H1 (cell line): ENCODE results near the gene PHACTR1. TPM values are rescaled to one million over a fixed set of nuclear protein-coding genes. Genes with fewer than 3 reads are reported as not detected.

Experiments
- CTCF ChIA-PET: fragments of 300-600 bp; sonication (Branson Sonifier 250); formaldehyde crosslinking; loops from one replicate; lab custom pipeline; 2021; ENCODE audit not compliant: partially characterized antibody; lab: Charles Lee
- POLR2A ChIA-PET: fragments of 300-600 bp; sonication (Branson Sonifier 250); formaldehyde crosslinking; loops from one replicate; lab custom pipeline; 2021; ENCODE audit warnings: inconsistent platforms; ENCODE audit not compliant: partially characterized antibody; lab: Charles Lee
- DNase-seq, 2 experiments: peaks; one replicate each; pipeline versions ENCODE4 v3.0.0 to v3.0.0-alpha.2; 2010 to 2022; ENCODE audit warnings: low spot score in 2 of 2, low read depth in 1 of 2, mixed read lengths in 1 of 2
- FAIRE-seq: peaks from 2 replicates; lab custom pipeline; 2011; peaks lifted over from hg19 to GRCh38; lab: Jason Lieb, UNC
- H2AFZ ChIP-seq: 2 replicates; pipeline ENCODE4 v1.8.1; 2012; ENCODE audit warnings: low read length, inconsistent platforms
- H2AK5ac ChIP-seq: 2 replicates; pipeline ENCODE4 v1.6.1; 2013; ENCODE audit warnings: low read depth, low read length
- H2BK120ac ChIP-seq: replicated peaks from 2 replicates; pipeline ENCODE3; 2013; ENCODE audit warnings: low read depth, low read length, inconsistent platforms
- H2BK12ac ChIP-seq: 2 replicates; pipeline ENCODE4 v1.6.1; 2013; ENCODE audit warnings: low read depth, low read length
- H2BK15ac ChIP-seq: 2 replicates; pipeline ENCODE4 v1.6.1; 2013; ENCODE audit warnings: low read length
- H2BK20ac ChIP-seq: 2 replicates; pipeline ENCODE4 v1.6.1; 2013; ENCODE audit warnings: low read length
- H2BK5ac ChIP-seq: 2 replicates; pipeline ENCODE4 v1.6.1; 2013; ENCODE audit warnings: low read depth, low read length
- H3K14ac ChIP-seq: 2 replicates; pipeline ENCODE4 v1.6.1; 2013; ENCODE audit warnings: inconsistent platforms; ENCODE audit not compliant: insufficient read length
- H3K18ac ChIP-seq: 2 replicates; pipeline ENCODE4 v1.6.1; 2013; ENCODE audit warnings: low read length; ENCODE audit errors: extremely low read depth
- H3K23ac ChIP-seq: 2 replicates; pipeline ENCODE4 v1.6.1; 2013; ENCODE audit warnings: inconsistent platforms; ENCODE audit not compliant: insufficient read length
- H3K23me2 ChIP-seq: 2 replicates; pipeline ENCODE4 v1.6.1; 2013; ENCODE audit warnings: low read depth, low read length
- H3K27ac ChIP-seq: 2 replicates; pipeline ENCODE4 v1.6.1; 2011; ENCODE audit warnings: low read depth, low read length, inconsistent platforms
- H3K27me3 ChIP-seq, 4 experiments: replicated peaks in 1 of 4; 1 replicate in 1 of 4; 2 replicates in 3 of 4; pipeline versions ENCODE4 v1.6.1 to v1.8.1; 2011 to 2013; ENCODE audit warnings: low read length in 3 of 4, mild to moderate bottlenecking in 3 of 4, inconsistent platforms in 2 of 4, mixed read lengths in 2 of 4, moderate library complexity in 1 of 4; ENCODE audit not compliant: control insufficient read depth in 3 of 4, insufficient read depth in 3 of 4; ENCODE audit errors: extremely low read depth in 1 of 4
- H3K36me3 ChIP-seq, 4 experiments: 2 replicates each; pipeline versions ENCODE4 v1.6.1 to v1.8.1; 2011 to 2013; ENCODE audit warnings: mild to moderate bottlenecking in 4 of 4, low read length in 3 of 4, moderate library complexity in 2 of 4, control low read depth in 1 of 4, inconsistent platforms in 1 of 4; ENCODE audit not compliant: insufficient read depth in 4 of 4, control insufficient read depth in 2 of 4
- H3K4ac ChIP-seq: replicated peaks from 2 replicates; pipeline ENCODE3; 2013; ENCODE audit warnings: low read length, low read depth, mixed read lengths, inconsistent platforms; ENCODE audit not compliant: insufficient read length
- H3K4me1 ChIP-seq, 4 experiments: replicated peaks in 1 of 4; 1 replicate in 1 of 4; 2 replicates in 3 of 4; pipeline versions ENCODE4 v1.6.1 to v1.8.1; 2011 to 2013; ENCODE audit warnings: low read length in 3 of 4, inconsistent platforms in 2 of 4, mixed read lengths in 1 of 4; ENCODE audit not compliant: insufficient read depth in 4 of 4, control insufficient read depth in 3 of 4
- H3K4me2 ChIP-seq, 2 experiments: 2 replicates each; pipeline versions ENCODE4 v1.6.1 to v1.8.1; 2011 to 2013; ENCODE audit warnings: low read depth in 2 of 2, low read length in 2 of 2, control low read depth in 1 of 2, inconsistent platforms in 1 of 2, mild to moderate bottlenecking in 1 of 2; ENCODE audit not compliant: insufficient read depth in 1 of 2
- H3K4me3 ChIP-seq, 4 experiments: fragments of 200-600, 300-600 bp in 1 of 4; sonication (generic), shearing (Covaris generic), sonication (Bioruptor Twin) in 1 of 4; 2 replicates each; pipeline versions ENCODE4 v1.5.1 to v1.8.1; 2011 to 2016; ENCODE audit warnings: low read length in 4 of 4, low read depth in 3 of 4, control low read depth in 2 of 4, inconsistent platforms in 2 of 4, mild to moderate bottlenecking in 2 of 4, mixed read lengths in 1 of 4, moderate library complexity in 1 of 4; ENCODE audit not compliant: insufficient read depth in 2 of 4; ENCODE audit errors: extremely low read depth in 1 of 4
- H3K56ac ChIP-seq: replicated peaks from 2 replicates; pipeline ENCODE3; 2013; ENCODE audit warnings: low read depth, mild to moderate bottlenecking, mixed read lengths, low read length, inconsistent platforms; ENCODE audit not compliant: insufficient read length
- H3K79me1 ChIP-seq: 2 replicates; pipeline ENCODE4 v1.6.1; 2013; ENCODE audit warnings: low read depth, low read length, control low read depth
- H3K79me2 ChIP-seq, 2 experiments: 2 replicates each; pipeline versions ENCODE4 v1.6.1 to v1.8.1; 2012 to 2013; ENCODE audit warnings: low read length in 2 of 2, mild to moderate bottlenecking in 2 of 2, inconsistent platforms in 1 of 2; ENCODE audit not compliant: insufficient read depth in 2 of 2, control insufficient read depth in 1 of 2
- H3K9ac ChIP-seq, 4 experiments: replicated peaks in 1 of 4; 1 replicate in 1 of 4; 2 replicates in 3 of 4; pipeline versions ENCODE4 v1.6.1 to v1.8.1; 2011 to 2013; ENCODE audit warnings: low read depth in 3 of 4, low read length in 3 of 4, control low read depth in 2 of 4, mild to moderate bottlenecking in 2 of 4, moderate library complexity in 2 of 4, inconsistent platforms in 1 of 4; ENCODE audit errors: extremely low read depth in 1 of 4
- H3K9me3 ChIP-seq, 2 experiments: 2 replicates each; pipeline versions ENCODE4 v1.6.1 to v1.8.1; 2012 to 2013; ENCODE audit warnings: mild to moderate bottlenecking in 2 of 2, moderate library complexity in 2 of 2, control low read depth in 1 of 2, inconsistent platforms in 1 of 2, low read depth in 1 of 2, low read length in 1 of 2, mixed read lengths in 1 of 2; ENCODE audit not compliant: insufficient read depth in 2 of 2
- H4K20me1 ChIP-seq, 2 experiments: replicated peaks in 1 of 2; 2 replicates each; pipeline versions ENCODE3 to v1.8.1; 2011 to 2013; ENCODE audit warnings: inconsistent platforms in 2 of 2, low read length in 2 of 2, mild to moderate bottlenecking in 1 of 2; ENCODE audit not compliant: insufficient read depth in 2 of 2, control insufficient read depth in 1 of 2
- H4K5ac ChIP-seq: 2 replicates; pipeline ENCODE4 v1.6.1; 2013; ENCODE audit warnings: low read length, low read depth, mixed read lengths, inconsistent platforms; ENCODE audit not compliant: insufficient read length
- H4K8ac ChIP-seq: 2 replicates; pipeline ENCODE4 v1.8.0; 2013; ENCODE audit warnings: mild to moderate bottlenecking, moderate library complexity, low read length, inconsistent platforms; ENCODE audit not compliant: insufficient read depth; ENCODE audit errors: extremely low read depth
- H4K91ac ChIP-seq: replicated peaks from 2 replicates; pipeline ENCODE3; 2013; ENCODE audit warnings: low read length, mixed read lengths, inconsistent platforms; ENCODE audit not compliant: insufficient read length
- BACH1 ChIP-seq: IDR thresholded peaks from 2 replicates; pipeline ENCODE4 v1.6.1; 2012; ENCODE audit warnings: low read length, improper control_type of control experiment
- CBX5 ChIP-seq: fragments of 300-800, 300-1000 bp; sonication (generic); IDR thresholded peaks from 2 replicates; pipeline ENCODE4 v1.7.1; 2016; ENCODE audit warnings: antibody characterized with exemption, low read length, low read depth
- CREB1 ChIP-seq: IDR thresholded peaks from 2 replicates; pipeline ENCODE4 v1.6.1; 2012; ENCODE audit warnings: inconsistent platforms
- CTBP2 ChIP-seq: IDR thresholded peaks from 2 replicates; pipeline ENCODE4 v1.7.0; 2011; ENCODE audit warnings: borderline replicate concordance, mild to moderate bottlenecking, moderate library complexity, mixed read lengths, low read length; ENCODE audit not compliant: insufficient read depth, insufficient read length
- EZH2 ChIP-seq: fragments of 200-600 bp; sonication (generic); IDR thresholded peaks from 2 replicates; pipeline ENCODE4 v1.7.1; 2012; ENCODE audit warnings: low read depth, mild to moderate bottlenecking, moderate library complexity, low read length, inconsistent platforms; ENCODE audit not compliant: severe bottlenecking
- HDAC2 ChIP-seq, 2 experiments: fragments of 300-600 bp in 1 of 2; sonication (generic) in 1 of 2; IDR thresholded peaks; 2 replicates each; pipeline ENCODE4 v1.6.1; 2011 to 2012; ENCODE audit warnings: low read depth in 2 of 2, low read length in 2 of 2, mild to moderate bottlenecking in 2 of 2, moderate library complexity in 2 of 2, borderline replicate concordance in 1 of 2, inconsistent platforms in 1 of 2
- RXRA ChIP-seq: IDR thresholded peaks from 2 replicates; pipeline ENCODE4 v1.6.1; 2011; ENCODE audit warnings: low read depth, mild to moderate bottlenecking, low read length, moderate library complexity; ENCODE audit not compliant: insufficient read depth
- SP1 ChIP-seq: IDR thresholded peaks from 2 replicates; pipeline ENCODE4 v1.6.1; 2011; ENCODE audit warnings: low read depth, low read length
- TAF7 ChIP-seq: optimal IDR thresholded peaks from 2 replicates; pipeline ENCODE3; 2011; ENCODE audit warnings: low read depth, mild to moderate bottlenecking, inconsistent platforms, low read length, moderate library complexity, borderline replicate concordance
- WGBS, 2 experiments: shearing (Covaris generic) in 1 of 2; methylation state at CpG; one replicate each; pipeline versions ENCODE4 v1.1.6 to v1.1.7; 2013 to 2015; ENCODE audit warnings: low lambda C conversion rate in 2 of 2, mixed read lengths in 2 of 2, inconsistent platforms in 1 of 2, low coverage in 1 of 2, missing lambda C conversion rate in 1 of 2; ENCODE audit not compliant: insufficient replicate concordance in 2 of 2, insufficient coverage in 1 of 2, insufficient read length in 1 of 2; ENCODE audit errors: extremely low coverage in 1 of 2, missing lambda C conversion rate in 1 of 2; 5-methylcytosine and 5-hydroxymethylcytosine counted together
- polyA plus RNA-seq, 7 experiments: library from polyadenylated mRNA; depleted of rRNA in 3 of 7; stranded (reverse) in 5 of 7; unstranded in 2 of 7; fragments of >200 nt in 5 of 7; fragments of 200-250 nt in 2 of 7; gene quantifications; 1 replicate in 5 of 7; 2 replicates in 1 of 7; 4 replicates in 1 of 7; pipeline versions ENCODE4 v1.2.1 to v1.2.3, GENCODE V29; 2011 to 2013; ENCODE audit warnings: missing spikeins in 2 of 7, mixed read lengths in 2 of 7
- total RNA-seq: library from RNA; stranded (reverse); fragmentation: NEBNext Ultra II Directional; extraction: Animal tissue kit (Norgen Biotek cat#: 25700); gene quantifications from 2 replicates; pipeline ENCODE4 v1.2.1, GENCODE V29; 2021
- TF ChIP-seq, protein P1 (sequence below): IDR thresholded peaks from 2 replicates; pipeline ENCODE4 v1.6.1; 2012; ENCODE audit warnings: low read length, inconsistent platforms

The PHACTR1 gene
- total and polyA plus RNA-seq, 2 of the 8 experiments (the other 6 are each of a cell fraction or from before 2014, with no cell fraction given): 3.9 to 17.1 TPM

DNA sequence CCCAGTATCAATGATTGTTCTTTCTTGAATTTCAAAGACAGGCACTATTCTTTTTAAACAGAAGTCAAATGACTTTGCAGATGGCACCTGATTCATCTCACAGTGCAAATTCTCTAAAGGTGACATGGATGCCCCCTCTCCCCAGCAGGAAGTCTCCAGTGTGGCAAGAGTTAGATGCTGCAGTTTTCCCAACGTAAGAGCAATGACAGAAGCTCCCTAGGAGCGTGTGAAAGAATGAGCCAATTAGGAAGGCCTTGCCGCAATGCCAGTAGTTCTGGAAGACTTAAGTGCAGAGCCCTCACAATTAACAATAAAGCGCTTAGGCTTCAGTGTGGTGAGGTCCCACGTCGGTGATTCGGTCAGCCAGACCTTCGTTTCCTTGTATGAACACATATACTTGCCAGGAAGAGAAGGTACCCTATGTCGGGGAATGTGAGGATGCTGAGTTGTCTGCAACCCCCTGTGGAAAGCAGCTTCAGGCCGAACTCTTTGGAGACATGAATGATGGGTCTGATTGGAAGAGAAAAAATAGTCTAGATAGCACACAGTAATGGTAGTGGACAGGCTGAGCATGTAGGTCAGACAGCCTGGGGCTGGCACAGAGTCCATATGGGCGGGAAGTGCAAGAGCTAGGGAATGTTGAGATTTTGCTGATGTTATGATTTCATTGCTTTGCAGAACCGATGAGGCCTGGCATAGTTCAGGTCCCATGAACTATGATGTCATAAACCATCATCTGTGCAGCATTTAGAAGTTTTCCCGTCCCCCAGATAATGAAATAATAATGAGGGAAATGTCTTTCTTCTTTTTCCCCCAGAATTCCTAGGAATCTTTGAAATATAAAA, 132.6 kb downstream of the PHACTR1 start:
- no peaks in the 10 kb centered on the region for H3K9me3 ChIP-seq
- no peaks in the 10 kb centered on the region; a peak in 1 of 8 replicates for H3K36me3 ChIP-seq
- peaks cover 0 to 22% (median 9%) of the 10 kb centered on the region in 4 experiments; a peak in 3 of 7 replicates for H3K4me1 ChIP-seq
- FAIRE-seq (no peak), DNase-seq (no peak)
- 87% methylated on average over 13 of the region's 13 CpGs; no CpG with 5 or more reads in 1 of the 2 experiments for WGBS, 2 experiments
- H3K9ac ChIP-seq: no peak overlapping the region
- ChIA-PET POLR2A (interaction anchor here (1.4 kb wide), 1 partner anchor 10 kb away, joined by 3 read pairs; no protein-coding TSS in a partner anchor), CTCF (interaction anchor here (0.9 kb wide), 1 partner anchor 38 kb away, joined by 4 read pairs; no protein-coding TSS in a partner anchor)
- H3K4me2 ChIP-seq: no peak overlapping the region
- no peak overlapping the region for H2BK20ac ChIP-seq
- no peak overlapping the region for H3K27ac ChIP-seq
- H4K5ac ChIP-seq: no peak overlapping the region
- H3K79me1 ChIP-seq: no peaks in the 10 kb centered on the region
- H2BK5ac ChIP-seq: 0 out of 2 replicates have a peak overlapping the region, but pooled peaks have one; percentile 16
- no peak overlapping the region for H3K14ac ChIP-seq
- no peaks in the 10 kb centered on the region for H3K79me2 ChIP-seq
- no peak overlapping the region for H3K4me3 ChIP-seq
- H3K23ac ChIP-seq: no peak overlapping the region
- H4K91ac ChIP-seq: peak overlapping the region; percentile 10
- H4K20me1 ChIP-seq: no peaks in the 10 kb centered on the region
- H3K23me2 ChIP-seq: no peaks in the 10 kb centered on the region
- no peak overlapping the region for H2AK5ac ChIP-seq
- no peak overlapping the region for H2BK12ac ChIP-seq
- H2BK120ac ChIP-seq: no peak overlapping the region
- no peak overlapping the region for H2AFZ ChIP-seq
- no peak overlapping the region for H2BK15ac ChIP-seq
- H4K8ac ChIP-seq: no peak overlapping the region
- H3K27me3 ChIP-seq: no peaks in the 10 kb centered on the region
- H3K18ac ChIP-seq: no peak overlapping the region
- H3K56ac ChIP-seq: no peak overlapping the region
- H3K4ac ChIP-seq: no peak overlapping the region
- TF ChIP-seq TAF7 (no peak), SP1 (no peak), HDAC2 (IDR thresholded peaks at IDR 0.05; ENCODE audit: borderline replicate concordance in 1 of 2, low read depth in 2 of 2, low read length in 2 of 2) (no peak), CREB1 (no peak), RXRA (no peak), EZH2 (no peak), BACH1 (no peak), CBX5 (no peak), CTBP2 (no peak)
- TF ChIP-seq, protein P1, sequence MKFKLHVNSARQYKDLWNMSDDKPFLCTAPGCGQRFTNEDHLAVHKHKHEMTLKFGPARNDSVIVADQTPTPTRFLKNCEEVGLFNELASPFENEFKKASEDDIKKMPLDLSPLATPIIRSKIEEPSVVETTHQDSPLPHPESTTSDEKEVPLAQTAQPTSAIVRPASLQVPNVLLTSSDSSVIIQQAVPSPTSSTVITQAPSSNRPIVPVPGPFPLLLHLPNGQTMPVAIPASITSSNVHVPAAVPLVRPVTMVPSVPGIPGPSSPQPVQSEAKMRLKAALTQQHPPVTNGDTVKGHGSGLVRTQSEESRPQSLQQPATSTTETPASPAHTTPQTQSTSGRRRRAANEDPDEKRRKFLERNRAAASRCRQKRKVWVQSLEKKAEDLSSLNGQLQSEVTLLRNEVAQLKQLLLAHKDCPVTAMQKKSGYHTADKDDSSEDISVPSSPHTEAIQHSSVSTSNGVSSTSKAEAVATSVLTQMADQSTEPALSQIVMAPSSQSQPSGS: no peak
